ENCODE data around the gene SFRP5.

SFRP5 gene

DNA sequence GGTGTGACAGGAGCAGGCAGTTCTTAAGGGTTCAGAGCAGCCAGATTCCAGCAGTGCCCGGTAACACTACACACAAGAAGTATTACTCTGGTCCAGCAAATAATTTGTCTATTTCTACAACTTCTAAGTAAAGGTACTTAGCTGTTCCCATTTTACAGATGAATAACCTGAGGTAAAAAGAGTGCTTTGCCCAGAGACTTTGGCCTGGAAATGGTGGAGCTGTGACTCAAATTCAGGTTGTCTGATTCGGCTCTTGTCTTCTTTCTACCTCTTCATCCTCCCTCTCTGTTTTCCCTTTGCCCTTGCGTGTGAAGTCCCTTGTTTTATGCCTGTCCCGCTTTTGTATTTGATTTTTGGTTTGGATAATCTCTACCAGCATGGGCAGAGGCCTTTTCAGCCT, 17.1 kb downstream of the SFRP5 start:
- Histone ChIP-seq H3K27me3 (ENCODE audit: insufficient read depth, low read depth) (no peaks in the 10 kb centered on the region), H4K20me1 (ENCODE audit: insufficient read depth) (no peaks in the 10 kb centered on the region), H3K4me2 (no peak overlapping the region), H3K4me1 (ENCODE audit: low read depth, poor library complexity, severe bottlenecking) (no peaks in the 10 kb centered on the region), H3K36me3 (ENCODE audit: insufficient read depth) (no peaks in the 10 kb centered on the region), H3K79me2 (ENCODE audit: insufficient read depth, low read depth) (no peaks in the 10 kb centered on the region), H3K4me3 (IDR thresholded peaks at IDR 0.05; ENCODE audit: insufficient read depth, low read depth, low read length) (no peak overlapping the region), H3K9ac (no peak overlapping the region), H2AFZ (ENCODE audit: low read depth) (no peak overlapping the region), H3K27ac (no peak overlapping the region)
- TF ChIP-seq, protein P1, sequence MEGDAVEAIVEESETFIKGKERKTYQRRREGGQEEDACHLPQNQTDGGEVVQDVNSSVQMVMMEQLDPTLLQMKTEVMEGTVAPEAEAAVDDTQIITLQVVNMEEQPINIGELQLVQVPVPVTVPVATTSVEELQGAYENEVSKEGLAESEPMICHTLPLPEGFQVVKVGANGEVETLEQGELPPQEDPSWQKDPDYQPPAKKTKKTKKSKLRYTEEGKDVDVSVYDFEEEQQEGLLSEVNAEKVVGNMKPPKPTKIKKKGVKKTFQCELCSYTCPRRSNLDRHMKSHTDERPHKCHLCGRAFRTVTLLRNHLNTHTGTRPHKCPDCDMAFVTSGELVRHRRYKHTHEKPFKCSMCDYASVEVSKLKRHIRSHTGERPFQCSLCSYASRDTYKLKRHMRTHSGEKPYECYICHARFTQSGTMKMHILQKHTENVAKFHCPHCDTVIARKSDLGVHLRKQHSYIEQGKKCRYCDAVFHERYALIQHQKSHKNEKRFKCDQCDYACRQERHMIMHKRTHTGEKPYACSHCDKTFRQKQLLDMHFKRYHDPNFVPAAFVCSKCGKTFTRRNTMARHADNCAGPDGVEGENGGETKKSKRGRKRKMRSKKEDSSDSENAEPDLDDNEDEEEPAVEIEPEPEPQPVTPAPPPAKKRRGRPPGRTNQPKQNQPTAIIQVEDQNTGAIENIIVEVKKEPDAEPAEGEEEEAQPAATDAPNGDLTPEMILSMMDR (conservative IDR thresholded peaks at IDR 0.05; ENCODE audit: low read depth, low read length): no peak

DNA sequence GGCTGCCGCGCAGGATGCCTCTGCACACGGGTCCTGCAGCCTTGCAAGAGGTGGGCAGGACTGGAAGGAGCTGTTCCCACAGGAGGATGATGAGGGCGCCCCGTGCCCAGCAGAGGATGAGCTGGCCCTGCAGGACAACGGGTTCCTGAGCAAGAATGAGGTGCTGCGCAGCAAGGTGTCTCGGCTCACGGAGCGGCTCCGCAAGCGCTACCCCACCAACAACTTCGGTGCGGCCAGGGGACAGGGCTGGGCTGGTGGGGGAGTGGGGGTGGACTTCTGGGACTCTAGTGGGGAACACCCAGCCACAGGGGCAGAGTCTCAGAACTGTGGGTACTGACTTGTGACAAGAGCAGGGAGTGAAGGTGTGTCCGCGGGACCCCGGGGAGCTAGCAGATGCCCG, 18.8 kb downstream of the SFRP5 start:
- no peak overlapping the region for H3K4me2 ChIP-seq
- no peaks in the 10 kb centered on the region for H3K4me1 ChIP-seq (ENCODE audit: low read depth, poor library complexity, severe bottlenecking)
- no peak overlapping the region for H3K4me3 ChIP-seq (IDR thresholded peaks at IDR 0.05; ENCODE audit: insufficient read depth, low read depth, low read length)
- no peaks in the 10 kb centered on the region for H3K79me2 ChIP-seq (ENCODE audit: insufficient read depth, low read depth)
- TF ChIP-seq, protein P1 (conservative IDR thresholded peaks at IDR 0.05; ENCODE audit: low read depth, low read length): no peak
- H3K36me3 ChIP-seq (ENCODE audit: insufficient read depth): no peaks in the 10 kb centered on the region
- H3K27ac ChIP-seq: no peak overlapping the region
- no peak overlapping the region for H2AFZ ChIP-seq (ENCODE audit: low read depth)
- no peak overlapping the region for H3K9ac ChIP-seq
- H3K27me3 ChIP-seq (ENCODE audit: insufficient read depth, low read depth): no peaks in the 10 kb centered on the region
- H4K20me1 ChIP-seq (ENCODE audit: insufficient read depth): no peaks in the 10 kb centered on the region

DNA sequence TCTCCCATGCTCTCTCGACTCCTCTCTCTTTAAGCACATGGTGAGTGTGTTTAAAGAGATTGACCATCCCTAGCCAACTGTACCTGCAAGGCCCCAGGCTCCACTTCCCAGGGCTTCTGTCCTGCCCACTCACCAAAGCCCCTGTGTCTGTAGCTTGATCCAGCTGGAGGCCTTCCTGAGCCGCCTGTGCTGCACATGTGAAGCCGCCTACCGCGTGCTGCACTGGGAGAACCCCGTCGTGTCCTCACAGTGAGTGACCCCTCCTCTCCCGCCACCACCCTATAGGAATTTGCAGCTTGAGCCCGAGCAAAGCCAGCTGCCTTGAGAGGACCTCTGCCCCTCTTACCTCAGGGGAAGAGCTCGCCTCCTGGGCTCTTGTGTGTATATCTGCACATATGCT, 23.7 kb downstream of the SFRP5 start:
- Histone ChIP-seq H3K9ac (no peak overlapping the region), H3K4me1 (ENCODE audit: low read depth, poor library complexity, severe bottlenecking) (no peaks in the 10 kb centered on the region), H3K27ac (no peak overlapping the region), H3K36me3 (ENCODE audit: insufficient read depth) (no peaks in the 10 kb centered on the region; the same call in 1 of the 2 replicates), H2AFZ (ENCODE audit: low read depth) (no peak overlapping the region), H3K4me2 (no peak overlapping the region), H3K4me3 (IDR thresholded peaks at IDR 0.05; ENCODE audit: insufficient read depth, low read depth, low read length) (no peak overlapping the region), H3K27me3 (ENCODE audit: insufficient read depth, low read depth) (no peaks in the 10 kb centered on the region), H4K20me1 (ENCODE audit: insufficient read depth) (no peaks in the 10 kb centered on the region), H3K79me2 (ENCODE audit: insufficient read depth, low read depth) (0 out of 2 replicates have a peak, but pooled peaks cover 2% of the 10 kb centered on the region)
- TF ChIP-seq, protein P1 (conservative IDR thresholded peaks at IDR 0.05; ENCODE audit: low read depth, low read length): no peak

DNA sequence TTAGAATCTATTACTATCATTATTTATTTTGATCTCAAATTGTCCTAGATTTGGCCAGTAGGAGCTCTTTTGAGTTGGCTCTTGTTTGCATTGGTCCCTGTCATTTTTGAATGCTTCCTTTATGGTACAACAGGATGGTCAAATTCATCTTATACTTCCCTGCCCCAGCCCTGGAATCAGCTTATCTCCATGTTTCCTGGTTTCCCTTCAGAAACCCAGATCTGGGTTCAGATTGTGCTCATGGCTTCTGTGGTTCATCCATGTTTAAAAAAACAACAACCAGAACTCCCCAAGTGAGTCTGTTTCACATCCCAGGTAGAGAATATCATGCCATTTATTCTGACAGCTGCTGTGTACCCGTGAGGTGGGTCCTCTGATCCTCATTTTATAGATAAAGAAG, 24.2 kb downstream of the SFRP5 start:
- Histone ChIP-seq H3K27me3 (ENCODE audit: insufficient read depth, low read depth) (no peaks in the 10 kb centered on the region), H3K27ac (no peak overlapping the region), H3K79me2 (ENCODE audit: insufficient read depth, low read depth) (0 out of 2 replicates have a peak, but pooled peaks cover 4% of the 10 kb centered on the region), H3K4me1 (ENCODE audit: low read depth, poor library complexity, severe bottlenecking) (no peaks in the 10 kb centered on the region), H3K9ac (no peak overlapping the region), H4K20me1 (ENCODE audit: insufficient read depth) (no peaks in the 10 kb centered on the region), H3K36me3 (ENCODE audit: insufficient read depth) (no peaks in the 10 kb centered on the region; the same call in 1 of the 2 replicates), H2AFZ (ENCODE audit: low read depth) (no peak overlapping the region), H3K4me2 (no peak overlapping the region), H3K4me3 (IDR thresholded peaks at IDR 0.05; ENCODE audit: insufficient read depth, low read depth, low read length) (no peak overlapping the region)
- TF ChIP-seq, protein P1 (conservative IDR thresholded peaks at IDR 0.05; ENCODE audit: low read depth, low read length): no peak

Measured in KMS-11 (cell line).